IPS-NIHi11 (cell line): Measurements from ENCODE around the gene LRRC32.

Source experiments
- DNase-seq: peaks from one replicate; pipeline ENCODE4 v3.0.0; 2012; ENCODE audit warnings: mixed read lengths, low spot score

Gene LRRC32

GRCh38 chr11:76678321-76678720, 7.8 kb upstream of the LRRC32 start:
- no peak for DNase-seq

GRCh38 chr11:76677458-76677765, 6.9 kb upstream of the LRRC32 start:
- DNase-seq = no peak

DNA sequence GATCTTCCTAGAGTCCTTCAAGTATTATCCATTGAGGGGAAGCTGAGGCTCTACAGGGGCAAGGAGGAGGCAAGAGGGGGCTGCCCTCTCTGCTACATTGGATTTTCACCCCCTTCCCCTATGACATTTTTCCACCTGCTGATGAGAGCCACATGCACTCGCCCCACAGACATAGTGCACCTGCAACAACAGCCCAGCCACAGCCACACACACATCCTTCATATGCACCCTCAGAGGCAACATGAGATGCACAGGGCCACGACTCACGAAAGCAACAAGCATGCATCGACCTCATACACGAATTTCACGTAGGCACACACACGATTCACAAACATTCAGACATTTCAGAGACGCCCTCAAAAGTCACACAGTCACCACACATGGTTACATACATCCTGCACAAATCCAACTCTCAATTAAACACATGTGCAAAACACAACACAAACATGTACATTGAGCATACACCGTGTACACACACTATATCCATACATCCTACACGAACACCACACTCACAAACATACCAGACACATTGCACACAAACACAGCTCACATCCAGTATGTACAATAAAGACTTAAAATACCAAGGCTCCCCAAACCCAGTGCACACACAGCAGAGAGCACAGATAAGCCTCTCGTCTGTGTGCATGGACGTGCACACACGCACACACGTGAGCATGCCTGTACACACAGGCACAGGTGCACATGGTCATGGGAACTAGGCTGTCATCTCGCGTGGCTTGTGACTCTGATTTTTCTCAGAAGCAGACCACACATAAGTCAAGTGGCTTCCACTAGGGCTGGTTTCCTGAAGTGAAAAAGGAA, 6.3 kb upstream of the LRRC32 start:
- no peak for DNase-seq

DNA sequence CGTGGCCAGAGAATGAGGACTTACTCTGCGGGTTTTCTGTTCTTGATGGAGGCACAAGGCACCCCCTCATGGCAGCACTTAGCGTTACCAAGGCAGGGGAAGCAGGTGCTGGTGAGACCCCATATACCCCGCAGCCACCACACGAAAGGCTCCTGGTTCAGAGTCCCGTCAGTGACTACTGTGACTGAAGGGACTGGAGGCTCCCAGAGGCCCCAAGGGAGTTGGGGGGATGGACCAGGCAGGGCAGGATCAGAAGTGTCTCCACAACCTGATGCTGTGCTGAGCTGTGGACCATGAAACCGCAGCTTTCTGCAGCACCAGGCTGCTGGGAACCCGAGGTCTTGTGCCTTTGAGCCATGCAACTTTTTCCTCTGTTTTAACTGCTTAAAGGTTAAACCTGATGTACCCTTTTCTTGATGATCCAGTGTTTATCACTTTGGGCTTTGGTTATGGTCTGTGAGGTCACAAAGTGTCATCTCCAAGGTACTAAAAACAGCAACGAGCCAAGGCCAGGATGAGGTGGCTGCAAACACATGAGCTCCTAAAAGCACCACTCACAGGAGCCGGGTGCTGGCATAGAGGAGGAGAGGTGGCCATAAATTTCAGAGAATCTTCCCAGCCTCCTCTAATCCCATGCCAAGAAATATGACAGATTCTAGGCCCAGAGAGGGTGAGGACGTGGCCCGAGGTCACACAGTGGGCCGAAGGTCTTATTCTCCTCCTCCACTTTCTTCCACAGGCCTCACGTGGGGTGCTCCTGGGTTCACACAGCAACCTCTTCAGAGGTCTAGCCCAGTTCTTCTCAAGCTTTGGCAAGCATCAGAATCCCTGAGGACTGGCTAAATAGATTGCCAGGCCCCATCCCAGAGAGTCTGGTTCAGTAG, 4.2 kb upstream of the LRRC32 start:
- DNase-seq = no peak

DNA sequence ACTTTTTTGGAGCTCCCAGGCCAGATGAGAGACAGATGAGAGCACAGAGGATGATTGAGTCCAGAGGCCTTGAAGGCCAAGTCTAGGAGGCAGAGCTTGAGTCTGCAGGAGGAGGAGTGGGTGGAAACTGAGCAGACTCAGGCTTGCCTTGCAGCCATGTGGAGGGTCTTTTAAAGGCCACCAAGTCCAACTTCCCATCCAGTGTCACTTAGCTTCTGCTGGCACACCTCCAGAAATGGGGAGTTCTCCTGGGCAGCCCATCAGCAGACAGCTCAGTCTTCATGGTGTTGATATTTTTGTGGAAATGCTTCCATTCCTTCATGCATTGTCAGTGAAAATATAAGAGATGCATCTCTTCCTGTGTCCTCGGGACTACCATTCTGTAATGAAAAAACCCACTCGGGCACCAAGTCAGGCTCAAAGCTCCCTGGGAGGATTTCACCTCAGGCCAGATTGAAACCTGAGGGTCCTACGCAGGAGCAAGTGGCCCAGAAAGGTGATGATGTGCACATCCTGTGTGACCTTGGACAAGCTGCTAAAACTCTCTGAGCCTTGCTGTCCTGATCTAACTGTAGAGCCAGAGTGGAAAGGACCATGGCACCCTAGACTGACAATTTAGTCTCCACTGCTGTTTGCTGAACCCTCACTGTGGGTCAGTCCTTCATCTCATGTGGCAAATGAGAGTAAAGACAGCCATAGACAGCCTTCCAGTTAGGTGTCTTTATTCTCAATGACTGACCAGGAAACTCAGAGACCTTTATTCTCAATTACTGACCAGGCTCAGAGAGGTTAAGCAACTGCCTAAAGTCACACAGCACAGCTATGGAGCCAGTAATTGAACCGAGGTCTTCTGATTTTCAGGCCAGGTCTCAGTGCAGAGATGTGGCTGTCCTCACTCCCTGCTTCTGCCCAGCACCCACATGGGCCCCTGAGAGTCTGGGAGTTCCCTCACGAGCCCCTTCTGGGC, 2.9 kb upstream of the LRRC32 start:
- DNase-seq = no peak

DNA sequence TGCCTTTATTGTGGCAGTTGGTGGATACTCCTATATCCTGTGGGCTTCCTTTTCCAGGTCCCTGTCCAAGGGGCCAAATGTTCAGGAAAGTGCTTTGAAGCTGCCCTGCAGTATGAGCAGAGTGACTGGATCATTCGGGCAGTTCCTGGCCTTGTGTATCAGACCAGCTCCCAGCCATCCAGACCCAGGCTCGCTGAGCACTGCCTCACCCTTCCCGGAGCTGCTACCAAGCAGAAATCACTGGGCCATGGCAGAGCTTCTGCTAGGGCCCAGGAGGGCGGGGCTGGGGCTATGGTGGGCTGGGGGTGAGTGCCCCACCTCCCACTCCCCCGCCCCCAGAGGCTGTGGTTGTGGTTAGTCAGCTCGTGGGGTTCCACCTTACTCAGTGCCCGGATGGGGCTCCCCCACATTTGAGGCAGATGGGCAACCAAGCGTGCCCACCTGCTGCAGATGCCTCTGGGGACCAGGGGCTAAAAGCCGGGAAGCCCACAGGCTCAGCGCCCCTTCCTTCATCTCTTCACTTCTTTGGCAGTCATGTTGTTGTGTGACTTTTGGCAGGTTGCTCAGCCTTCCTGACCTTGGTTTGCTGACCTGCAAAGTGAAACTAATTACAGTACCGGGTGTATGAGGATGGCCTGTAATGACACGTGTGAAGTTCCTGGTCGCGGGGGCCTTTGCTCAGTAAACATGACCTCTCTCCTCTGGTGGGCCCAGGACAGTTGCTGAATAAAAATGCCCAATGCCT, 2.1 kb upstream of the LRRC32 start:
- DNase-seq = no peak

DNA sequence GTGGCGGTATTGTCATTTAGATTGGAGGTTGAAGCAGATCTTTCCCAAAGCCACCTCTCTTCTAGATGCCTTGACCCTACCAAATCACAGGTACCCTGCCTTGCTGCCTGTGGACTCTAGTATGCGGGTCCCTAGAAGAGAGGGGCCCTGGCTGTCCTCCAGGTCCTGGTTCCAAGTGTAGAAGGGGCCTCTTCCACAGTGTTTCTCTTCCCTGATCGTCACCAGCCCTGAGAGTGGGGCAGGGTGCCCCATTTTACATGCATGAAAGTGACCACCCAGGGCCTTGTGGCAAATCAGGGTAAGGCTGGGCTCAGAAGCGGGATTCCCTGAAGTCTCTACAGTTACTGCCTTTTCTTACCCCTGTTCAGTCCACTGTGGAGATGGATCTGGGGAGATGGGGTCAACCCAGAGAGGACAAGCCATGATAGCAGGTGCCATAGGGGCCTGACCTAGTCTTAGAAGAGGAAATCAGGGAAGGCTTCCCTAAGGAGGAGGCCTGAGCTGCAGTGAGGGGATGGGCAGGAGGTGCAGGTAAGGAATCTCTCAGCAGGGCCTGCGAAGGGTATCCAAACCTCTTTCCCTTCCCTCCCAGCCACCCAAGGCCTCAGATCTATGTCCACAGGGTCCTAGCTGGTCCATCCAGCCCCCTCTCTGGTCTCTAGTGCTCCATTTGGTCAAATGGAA, 1.2 kb upstream of the LRRC32 start:
- DNase-seq = no peak

- DNase-seq = no peak
Observed at GRCh38 chr11:76671237-76671592, 668 bp upstream of the LRRC32 start.

DNA sequence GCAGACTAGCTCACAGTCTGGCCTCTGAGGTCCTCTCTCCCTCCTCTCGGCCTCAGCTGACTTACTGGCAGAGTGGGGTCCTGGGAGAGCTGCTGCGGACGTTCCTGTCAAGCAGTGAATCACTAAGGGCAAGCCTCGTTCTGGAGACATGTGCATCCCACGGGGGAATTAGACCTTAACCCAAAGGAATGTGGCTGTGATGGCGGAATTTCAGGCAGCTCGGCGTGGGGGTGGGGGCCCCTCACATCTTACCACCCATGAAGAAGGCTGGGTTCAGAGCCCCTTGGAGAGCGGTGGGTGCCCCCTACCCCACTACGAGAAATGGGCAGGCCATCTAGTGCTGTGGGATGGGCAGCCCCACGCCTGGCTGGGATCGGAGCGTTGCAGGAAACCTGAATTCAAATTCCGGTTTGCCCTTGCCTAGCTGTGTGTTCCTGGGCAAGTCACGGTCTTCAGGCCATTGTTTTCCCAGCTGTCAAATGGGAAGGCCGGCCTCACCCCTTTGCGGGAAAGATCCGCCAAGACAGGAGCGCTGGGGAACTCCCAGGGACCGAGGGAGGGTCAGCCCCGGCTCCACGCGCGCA, 554 bp downstream of the LRRC32 start:
- no peak for DNase-seq

- DNase-seq = no peak
Observed at GRCh38 chr11:76668362-76669155, 2.0 kb downstream of the LRRC32 start.

GRCh38 chr11:76667856-76668255, 2.7 kb downstream of the LRRC32 start:
- DNase-seq = no peak

GRCh38 chr11:76667271-76667818, 3.2 kb downstream of the LRRC32 start:
- no peak for DNase-seq

- DNase-seq = no peak
Observed at GRCh38 chr11:76666830-76667229, 3.7 kb downstream of the LRRC32 start.

DNA sequence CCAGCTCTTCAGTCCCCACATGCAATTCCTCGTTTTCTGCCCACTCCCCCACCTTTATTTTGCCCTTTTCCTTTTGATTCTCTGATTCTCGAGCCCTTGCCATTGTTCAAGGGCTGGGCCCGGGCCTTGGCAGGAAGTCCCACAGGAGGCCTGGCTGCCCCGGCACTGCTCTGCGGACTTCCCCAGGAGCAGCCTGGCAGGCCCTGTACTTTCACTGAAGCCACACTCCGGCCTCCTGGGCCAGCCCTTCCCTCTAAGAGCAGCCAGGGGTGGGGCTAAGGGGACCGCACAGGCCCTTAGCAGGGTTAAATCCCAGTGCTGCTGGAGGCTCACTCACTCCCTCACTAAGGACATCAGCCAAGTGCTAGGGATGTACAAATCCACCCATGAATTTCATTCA, 4.1 kb downstream of the LRRC32 start:
- DNase-seq = peak; percentile 55

DNA sequence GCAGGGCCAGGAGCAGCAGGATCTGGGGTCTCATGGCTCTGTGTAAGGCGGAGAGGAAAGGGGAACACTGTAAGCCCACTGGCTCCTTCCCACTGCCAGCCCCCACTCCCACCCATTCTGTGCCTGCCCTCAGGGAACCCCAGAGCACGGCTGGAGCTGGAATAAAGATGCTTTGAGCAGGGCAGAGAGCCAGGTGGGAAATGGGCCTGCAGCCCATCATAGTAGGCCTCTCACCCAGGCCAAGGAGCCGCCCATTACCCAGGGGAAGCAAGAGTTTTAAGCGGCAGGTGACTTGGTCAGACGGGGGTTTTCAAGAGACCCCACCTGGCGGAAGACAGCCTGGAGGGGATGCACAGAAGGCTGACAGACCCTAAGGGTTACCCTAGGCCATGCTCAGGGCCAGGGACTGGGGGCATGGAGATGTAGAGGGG, 4.6 kb downstream of the LRRC32 start:
- no peak for DNase-seq

- DNase-seq = no peak
Observed at GRCh38 chr11:76665172-76665571, 5.4 kb downstream of the LRRC32 start.

DNA sequence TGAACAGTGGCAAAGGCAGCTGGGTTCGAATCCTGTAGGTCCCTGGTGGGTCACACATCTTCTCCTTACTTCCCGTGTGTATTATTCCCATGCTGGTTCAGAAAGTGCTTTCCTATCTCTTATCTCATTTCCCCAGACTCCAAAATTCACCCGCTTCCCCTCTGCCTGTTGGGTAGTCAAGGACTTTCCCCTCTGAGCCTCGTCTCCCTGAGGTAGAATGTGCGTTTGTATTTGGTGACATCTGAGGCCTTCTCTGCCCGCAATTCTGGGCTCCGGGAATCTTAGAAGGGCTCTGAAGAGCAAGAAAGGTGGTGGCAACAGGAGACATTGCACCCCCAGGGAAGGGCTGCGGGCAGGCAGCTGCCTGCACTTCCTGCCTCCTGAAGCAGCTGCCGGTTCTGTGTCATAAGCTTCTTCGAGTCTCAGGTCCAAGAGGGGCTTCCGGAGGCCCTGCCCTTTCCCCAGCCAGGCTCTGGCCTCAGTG, 5.9 kb downstream of the LRRC32 start:
- DNase-seq = no peak

GRCh38 chr11:76663912-76664440, 6.6 kb downstream of the LRRC32 start:
- no peak for DNase-seq

GRCh38 chr11:76663486-76663810, 7.1 kb downstream of the LRRC32 start:
- DNase-seq = no peak
